ENCODE results near the gene FCGR1A.
"Not testable (repeated sequence)": the region's sequence is repeated elsewhere in the genome, so short reads cannot be mapped to it uniquely, and the experiment has no call there.

FCGR1A gene

DNA sequence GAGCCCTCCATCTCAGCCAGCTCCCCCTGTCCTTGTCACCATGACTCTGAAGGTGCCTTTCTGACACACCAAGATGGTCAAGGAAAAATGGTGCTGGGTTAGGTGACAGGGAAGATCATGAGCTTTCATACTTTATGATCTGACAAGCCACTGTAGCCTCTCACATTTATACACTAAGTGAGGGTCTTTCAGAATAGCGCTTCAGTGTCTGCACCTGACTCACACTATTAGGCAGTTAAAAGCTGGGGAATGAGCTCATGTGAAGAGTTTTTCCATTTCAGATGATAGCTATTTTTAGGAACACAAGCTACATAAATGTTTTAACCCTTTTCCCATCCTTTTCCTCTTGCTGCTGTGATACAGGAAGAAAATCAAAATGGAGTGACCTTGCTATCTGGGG is 4.2 kb upstream of the FCGR1A start:
- not testable (repeated sequence) for DNase-seq

DNA sequence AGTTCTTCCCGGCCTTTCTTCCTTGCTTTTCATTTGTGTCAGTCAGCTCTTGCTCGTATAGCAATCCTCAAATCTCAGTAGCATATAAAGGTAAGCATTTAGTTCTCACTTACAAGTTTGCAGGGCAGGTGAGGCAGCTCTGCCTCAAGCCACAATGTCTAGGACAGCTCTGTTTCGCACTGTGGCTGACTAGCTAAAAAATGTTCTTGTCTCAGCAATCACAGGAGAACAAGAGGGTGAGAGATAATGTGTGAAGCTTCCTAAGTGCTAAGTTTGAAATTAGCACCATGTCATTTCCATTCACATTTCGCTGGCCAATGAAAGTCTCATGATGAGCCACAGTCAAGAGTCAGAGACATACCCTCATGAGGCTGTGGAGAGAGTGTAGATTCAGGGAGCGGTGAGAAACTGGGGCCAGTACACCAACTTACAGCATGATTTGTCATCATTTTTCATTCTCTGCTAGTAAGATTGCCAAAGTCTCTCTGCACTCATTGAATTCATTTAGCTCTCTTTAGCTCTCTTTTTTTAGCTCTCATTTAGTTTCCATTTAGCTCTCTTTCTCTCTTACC is 995 bp upstream of the FCGR1A start:
- DNase-seq, result not testable (repeated sequence)

DNA sequence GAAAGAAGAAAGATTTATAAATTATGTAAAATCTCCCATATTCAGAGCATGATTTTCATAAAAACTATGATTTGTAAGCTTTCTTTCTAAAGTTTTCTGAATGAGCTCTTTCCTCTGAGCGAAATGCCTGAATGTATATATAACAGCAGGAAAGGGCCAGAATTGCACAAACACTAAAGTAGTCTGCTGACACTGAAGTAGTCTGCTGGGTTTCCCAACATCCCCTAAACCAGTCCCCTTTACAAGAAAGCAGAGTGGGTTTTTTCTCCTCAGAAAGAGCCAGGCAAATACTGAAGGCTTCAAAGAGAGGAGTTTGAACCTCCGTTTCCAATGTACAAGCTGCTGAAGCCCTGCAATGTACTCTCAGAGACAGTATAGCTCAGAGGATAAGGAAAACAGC is 795 bp downstream of the FCGR1A start:
- DNase-seq, result not testable (repeated sequence)

DNA sequence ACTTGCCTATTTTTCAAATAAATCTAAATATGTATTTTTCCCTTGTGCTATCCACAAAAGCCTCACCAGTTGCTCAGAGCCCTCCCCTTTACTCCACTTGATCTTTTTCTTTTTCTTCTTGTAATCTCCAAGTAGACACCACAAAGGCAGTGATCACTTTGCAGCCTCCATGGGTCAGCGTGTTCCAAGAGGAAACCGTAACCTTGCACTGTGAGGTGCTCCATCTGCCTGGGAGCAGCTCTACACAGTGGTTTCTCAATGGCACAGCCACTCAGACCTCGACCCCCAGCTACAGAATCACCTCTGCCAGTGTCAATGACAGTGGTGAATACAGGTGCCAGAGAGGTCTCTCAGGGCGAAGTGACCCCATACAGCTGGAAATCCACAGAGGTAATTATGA is 1.4 kb downstream of the FCGR1A start:
- DNase-seq, result not testable (repeated sequence)

DNA sequence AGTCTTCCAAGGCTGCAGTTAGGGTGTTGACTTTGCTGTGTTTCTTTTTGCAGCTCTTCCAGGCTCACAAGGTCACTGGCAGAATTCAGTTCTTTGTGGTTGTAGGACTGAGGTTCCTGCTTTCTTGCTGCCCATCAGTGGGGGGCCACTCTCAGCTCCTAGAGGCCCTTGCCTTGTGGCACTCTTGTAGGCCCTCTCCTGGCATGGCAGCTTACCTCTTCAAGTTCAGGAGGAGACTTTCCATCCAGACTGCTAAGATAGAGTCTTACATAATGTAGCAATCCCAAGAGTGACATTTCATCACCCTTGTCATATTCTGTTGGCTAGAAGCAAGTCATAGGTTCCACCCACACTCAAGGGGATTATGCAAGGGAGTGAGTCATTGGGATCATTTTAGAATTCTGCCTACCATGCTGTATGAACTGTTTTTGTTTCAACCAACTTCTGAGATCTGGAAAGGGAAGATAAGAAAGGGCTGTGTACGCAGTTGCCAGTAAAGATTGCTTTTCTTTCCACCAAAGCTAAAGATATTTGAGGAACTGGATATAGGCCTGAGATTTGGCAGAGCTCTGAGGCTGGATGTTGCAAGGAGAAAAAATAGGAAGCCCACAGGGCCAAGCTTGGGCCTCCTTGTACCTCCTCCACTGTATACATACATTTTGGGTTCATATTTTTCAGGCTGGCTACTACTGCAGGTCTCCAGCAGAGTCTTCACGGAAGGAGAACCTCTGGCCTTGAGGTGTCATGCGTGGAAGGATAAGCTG is 5.4 kb downstream of the FCGR1A start:
- DNase-seq, result not testable (repeated sequence)

DNA sequence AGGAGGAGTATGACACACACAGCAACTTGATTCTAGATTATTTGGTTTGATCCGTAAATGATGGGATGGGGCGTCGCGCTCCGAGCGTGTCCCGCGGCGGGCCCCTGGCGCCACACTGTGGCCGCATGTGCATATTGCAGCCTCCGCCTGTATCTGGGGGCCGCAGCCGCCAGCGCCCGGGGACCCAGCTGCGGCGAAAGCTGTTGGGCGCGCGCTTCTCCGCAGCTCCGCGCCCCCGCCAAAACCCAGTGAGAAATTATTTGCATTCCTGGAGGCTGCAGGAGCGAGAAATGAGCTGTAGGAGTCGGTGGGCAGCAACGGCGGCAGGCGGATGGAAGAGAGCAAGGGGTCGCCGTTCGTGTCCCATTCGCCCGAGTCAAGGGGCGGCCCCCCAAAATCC is 10.0 kb downstream of the FCGR1A start:
- not testable (repeated sequence) for DNase-seq

DNA sequence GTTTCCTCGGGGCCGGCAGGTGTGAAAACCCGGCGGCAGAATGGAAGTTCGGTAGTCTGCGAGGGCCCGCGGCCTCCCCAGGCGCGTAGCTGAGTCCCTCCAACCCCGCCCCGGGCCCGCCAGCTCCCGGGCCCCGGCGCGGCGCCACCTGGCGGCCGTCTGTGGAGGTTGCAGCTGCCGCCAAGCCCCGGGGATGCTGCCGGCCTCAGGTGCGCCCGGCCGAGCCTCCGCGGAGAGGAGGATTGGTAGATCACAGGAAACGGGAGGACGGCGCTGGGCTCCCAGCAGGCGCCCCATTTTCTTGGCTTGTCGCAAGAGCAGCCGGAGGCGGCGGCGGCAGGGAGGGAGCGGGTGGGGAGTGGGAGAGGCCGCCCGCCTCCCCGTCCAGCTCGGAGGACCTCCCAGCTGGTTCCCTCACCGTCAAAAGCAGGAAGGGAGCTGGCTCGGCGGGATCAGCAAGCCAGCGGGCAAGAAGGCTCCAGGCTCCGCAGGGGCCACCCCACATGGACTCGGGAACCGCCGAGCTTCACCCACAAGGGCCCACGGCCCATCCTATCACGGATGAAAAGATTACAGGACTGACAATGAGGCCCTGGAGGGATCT is 10.5 kb downstream of the FCGR1A start:
- DNase-seq, result peak; percentile 22 to 23

DNA sequence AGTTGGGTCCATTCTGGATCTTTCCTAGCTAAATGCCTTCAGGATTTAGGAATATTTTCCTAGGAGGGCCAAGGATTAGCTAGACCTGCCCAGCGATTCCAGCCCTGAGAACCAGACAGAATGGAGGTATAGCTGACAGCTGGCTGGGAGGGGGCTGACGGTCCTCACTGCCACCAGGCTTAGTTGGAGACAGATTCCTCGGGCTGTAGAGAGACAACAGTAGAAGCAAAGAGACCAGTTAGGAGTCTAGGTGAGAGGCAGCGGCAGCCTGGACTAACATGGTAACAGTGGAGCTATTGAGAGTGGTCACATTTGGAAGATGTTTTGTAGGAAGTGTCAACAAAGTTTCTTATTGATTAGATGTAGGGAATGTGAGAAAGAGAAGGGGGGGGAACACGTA is 11.4 kb downstream of the FCGR1A start:
- DNase-seq, result not testable (repeated sequence)

DNA sequence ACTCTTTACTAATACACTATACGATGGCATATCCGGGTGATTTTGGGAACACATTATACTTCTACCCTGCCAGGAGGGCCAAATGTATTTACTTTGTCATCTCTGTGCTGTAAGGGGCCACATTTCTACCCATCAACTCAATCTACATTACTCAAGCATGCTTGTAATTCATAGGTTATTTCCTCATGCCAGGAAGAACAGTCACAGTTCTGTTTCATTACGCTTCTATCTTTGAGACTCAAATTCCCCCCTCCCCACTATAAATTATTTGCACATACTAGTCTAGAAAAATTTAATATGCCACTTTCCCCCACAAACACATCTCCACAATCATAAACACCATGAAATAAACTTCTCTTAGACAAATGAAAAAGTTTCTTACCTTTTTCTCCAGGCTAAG is 19.1 kb downstream of the FCGR1A start:
- DNase-seq, result not testable (repeated sequence)

DNA sequence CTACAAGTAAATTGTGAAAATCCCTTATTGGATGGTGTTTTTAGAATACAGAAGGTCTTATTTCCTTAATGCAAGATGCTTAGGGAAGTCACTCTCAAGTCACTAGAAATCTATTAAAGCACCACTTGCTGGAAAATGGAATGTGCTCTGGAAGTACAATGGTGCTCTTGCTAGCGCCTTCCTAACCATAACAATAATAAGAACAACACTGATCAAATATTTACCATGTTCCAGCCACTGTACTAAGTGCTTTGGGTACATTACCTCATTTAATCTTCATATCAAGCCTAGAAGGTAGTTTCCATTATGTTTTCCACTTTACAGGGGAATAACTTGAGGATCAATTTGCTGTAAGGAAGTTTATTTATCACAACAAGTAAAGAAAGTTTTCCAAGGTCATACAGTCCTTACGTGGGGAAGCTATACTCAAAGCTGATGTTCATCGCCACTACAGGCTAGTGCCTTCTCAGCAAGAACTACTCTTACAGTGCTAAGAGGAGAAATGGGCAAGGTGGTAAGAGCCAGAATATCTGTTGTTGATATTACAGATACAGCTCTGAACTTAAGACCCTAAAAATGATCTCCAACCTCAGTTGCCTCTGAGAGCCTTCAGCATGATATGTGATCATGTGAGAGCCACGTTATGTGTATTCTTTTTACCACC is 22.1 kb downstream of the FCGR1A start:
- not testable (repeated sequence) for DNase-seq

DNA sequence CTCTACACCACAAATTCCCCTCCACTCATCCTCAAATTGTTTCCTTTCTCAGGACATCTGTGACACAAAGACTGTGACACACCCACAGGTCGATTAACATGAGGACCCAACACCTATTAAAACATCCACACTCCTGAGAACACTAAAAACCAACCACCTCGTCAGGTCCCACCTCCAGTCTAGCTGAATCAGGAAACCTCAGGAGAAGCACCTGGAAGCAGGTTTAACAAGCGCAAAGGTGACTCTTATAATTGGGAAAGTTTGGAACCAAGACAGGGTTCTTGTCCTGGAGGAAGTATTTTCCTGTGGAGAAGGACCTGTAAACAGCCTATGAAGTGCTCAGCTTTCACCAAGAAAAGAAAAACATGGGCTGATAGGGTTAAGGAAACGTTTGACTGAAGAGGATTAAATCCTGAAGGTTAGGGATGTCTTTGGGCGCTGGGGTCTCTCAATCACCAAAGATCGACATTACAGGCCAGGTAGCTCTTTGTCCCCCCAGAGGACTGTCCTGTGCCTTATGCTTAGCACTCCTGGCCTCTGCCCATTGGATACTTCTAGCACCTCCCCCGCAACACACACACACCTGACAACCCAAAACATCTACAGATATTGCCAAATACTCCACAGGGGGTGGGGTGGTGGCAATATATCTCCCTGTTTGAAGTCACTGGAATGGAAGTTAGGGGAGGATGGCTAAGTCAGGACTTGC is 28.4 kb downstream of the FCGR1A start:
- DNase-seq, result not testable (repeated sequence)

DNA sequence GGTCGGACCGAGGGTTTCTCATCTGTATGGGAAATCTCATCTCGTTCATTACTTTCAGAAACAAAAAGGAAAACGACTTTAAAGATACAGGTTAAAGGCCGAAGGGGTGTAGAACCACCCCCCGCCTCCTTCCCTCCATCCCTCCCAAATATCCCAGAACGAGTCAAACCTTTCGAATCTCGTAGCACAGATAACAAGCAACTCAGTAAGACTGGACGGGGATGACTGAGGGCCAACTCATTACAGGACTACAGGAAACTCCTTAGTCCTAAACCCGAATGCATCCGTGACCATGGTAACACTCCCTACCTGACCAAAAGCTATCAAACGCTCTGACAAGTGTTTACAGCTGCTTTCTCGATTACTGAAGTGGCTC is 29.0 kb downstream of the FCGR1A start:
- not testable (repeated sequence) for DNase-seq

DNA sequence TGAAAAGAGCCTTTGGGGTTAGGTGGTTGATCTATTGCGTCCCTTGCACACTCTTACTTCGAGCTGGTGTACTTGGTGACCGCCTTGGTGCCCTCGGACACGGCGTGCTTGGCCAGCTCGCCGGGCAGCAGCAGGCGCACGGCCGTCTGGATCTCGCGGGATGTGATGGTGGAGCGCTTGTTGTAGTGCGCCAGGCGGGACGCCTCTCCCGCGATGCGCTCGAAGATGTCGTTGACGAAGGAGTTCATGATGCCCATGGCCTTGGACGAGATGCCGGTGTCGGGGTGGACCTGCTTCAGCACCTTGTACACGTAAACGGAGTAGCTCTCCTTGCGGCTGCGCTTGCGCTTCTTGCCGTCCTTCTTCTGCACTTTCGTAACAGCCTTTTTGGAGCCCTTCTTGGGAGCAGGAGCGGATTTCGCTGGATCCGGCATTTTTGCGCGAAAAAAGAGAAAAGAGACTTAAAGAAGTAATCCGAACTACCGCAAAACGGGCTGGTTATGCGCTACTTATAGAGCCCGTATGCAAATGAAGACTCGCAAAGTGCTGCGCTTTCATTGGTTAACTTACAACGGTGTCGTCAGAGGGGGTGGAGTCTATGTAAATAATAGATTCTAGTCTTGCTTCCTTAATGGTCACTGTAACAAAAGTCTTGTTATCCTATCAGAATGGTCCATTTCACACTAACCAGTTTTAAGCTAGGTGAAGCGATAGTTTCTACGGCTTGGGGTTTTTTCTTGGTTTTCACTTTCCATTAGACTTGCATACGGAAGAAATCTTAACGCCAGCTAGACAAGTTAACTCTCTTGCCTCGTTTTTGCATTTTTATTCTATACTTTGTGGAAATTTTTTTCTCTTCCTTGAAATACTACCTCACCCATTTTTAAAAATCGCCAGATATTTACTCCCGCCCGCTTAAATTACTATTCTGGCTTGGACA is 29.7 kb downstream of the FCGR1A start:
- DNase-seq, result peak; percentile 63 to 71

DNA sequence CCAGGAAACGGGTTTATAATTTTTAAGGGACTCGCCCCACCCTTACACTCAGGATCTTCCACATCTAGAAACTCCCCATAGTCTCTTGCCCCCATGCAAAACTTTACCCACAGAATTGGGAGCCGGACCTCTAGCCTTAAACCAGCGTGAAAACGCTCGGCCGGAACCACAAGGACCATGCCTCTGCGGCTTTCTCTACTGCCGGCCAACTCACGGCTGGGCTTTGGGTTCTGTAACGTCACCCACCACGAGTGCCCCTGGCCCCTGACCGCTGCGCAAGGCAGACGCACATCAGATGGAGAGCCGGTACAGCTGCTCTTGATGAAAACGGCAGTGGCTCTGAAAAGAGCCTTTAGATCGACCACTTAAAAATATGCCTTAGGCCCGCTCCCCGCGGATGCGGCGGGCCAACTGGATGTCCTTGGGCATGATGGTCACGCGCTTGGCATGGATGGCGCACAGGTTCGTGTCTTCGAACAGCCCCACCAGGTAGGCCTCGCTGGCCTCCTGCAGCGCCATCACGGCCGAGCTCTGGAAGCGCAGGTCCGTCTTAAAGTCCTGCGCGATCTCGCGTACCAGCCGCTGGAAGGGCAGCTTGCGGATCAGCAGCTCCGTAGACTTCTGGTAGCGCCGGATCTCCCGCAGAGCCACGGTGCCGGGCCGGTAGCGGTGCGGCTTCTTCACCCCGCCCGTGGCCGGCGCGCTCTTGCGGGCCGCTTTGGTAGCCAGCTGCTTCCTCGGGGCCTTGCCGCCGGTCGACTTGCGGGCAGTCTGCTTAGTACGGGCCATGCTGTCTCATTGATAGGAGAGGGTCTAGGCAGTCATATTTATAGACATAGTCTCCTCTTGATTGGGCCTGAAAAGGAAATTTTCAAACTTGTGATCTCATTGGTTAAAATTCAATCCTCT is 30.7 kb downstream of the FCGR1A start:
- DNase-seq, result peak; percentile 15 to 29

DNA sequence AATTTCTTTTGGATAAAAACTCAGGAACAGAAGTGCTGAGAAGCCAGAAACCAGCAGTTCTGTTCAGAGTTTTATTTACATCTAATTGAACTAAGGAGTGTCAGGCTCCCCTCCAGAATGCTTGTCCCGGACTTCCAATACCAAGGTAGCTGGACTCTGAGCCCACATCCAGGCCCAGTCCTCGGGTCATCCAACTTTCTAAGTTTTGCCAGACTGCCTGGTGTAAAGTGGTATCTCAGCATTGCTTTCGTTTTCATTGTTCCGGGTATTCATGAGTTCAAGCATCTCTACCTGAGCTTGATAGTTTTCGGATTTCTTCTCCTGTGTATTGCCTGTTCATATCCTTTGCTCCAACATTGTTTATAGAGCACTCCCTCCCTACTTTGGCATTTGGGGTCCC is 37.9 kb downstream of the FCGR1A start:
- DNase-seq, result not testable (repeated sequence)

DNA sequence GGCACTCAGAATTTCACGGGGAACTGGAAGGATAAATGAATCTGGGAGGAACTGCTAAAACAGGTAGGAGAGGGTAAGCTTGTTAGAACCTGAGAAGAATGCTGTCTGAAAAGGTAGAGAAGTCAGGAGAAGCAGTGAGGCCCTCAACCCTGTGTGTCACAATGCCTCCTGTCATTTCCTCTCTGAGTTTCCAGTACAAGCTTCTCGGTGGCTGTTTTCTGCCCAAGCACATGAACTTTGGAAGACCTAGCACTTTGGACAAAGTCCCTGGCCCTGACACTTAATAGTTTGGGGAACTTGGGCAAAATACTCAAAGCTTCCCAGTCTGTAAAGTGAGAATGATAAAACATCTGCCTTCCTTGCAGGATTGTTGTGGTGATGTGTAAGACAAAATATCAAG is 44.1 kb downstream of the FCGR1A start:
- DNase-seq, result not testable (repeated sequence)

DNA sequence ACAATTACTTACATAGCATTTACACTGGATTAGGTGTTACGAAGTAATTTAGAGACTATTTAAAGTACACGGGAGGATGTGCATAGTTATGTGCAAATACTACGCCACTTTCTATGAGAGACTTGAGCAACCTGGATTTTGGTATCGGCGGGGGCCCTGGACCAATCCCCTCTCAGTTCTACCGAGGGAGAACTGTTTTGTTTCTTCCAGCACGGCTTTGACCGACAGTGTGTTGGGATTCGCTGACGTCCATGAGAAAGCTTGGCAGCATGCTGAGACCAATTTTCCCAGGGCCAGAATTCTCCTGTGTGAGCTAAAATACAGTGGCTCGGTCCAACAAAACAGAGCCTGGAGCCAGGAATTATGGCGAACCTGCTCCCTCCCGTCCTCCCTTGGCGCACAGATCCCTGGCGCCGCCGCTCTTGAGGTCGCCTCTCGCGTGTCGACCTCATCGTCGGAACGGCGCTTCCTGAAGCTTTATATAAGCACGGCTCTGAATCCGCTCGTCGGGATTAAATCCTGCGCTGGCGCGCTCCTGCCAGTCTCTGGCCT is 49.3 kb downstream of the FCGR1A start:
- DNase-seq, result not testable (repeated sequence)

DNA sequence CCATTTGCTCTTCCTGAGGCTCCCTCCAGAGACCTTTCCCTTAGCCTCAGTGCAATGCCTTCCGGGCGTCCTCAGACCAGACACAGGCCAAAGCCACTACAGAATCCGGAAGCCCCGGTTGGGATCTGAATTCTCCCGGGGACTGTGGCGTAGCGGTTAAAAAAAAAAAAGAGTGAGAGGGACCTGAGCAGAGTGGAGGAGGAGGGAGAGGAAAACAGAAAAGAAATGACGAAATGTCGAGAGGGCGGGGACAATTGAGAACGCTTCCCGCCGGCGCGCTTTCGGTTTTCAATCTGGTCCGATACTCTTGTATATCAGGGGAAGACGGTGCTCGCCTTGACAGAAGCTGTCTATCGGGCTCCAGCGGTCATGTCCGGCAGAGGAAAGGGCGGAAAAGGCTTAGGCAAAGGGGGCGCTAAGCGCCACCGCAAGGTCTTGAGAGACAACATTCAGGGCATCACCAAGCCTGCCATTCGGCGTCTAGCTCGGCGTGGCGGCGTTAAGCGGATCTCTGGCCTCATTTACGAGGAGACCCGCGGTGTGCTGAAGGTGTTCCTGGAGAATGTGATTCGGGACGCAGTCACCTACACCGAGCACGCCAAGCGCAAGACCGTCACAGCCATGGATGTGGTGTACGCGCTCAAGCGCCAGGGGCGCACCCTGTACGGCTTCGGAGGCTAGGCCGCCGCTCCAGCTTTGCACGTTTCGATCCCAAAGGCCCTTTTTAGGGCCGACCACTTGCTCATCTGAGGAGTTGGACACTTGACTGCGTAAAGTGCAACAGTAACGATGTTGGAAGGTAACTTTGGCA is 50.0 kb downstream of the FCGR1A start:
- not testable (repeated sequence) for DNase-seq

DNA sequence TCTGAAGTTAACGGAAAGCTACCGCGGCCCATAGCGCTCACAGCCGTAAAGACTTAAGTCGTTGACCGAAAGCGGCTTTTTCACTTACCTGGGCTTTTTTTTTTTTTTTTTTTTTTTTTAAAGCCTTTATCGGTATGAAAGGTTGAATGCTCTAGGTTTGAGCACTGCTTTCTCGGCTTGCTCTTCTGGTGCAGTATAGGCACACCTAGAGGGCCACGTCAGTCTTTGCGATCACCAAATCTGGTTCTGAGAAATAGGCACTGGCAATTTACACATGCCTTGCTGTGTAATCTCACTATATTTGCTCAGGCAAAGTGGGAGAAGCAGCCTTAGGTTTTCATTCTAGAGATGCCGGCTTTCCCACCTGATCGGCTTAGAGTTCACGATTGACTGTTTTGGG is 50.6 kb downstream of the FCGR1A start:
- not testable (repeated sequence) for DNase-seq
